Stomach (tissue), 9 donors: Measurements from ENCODE around the gene GYG1. TPM values are rescaled to one million over a fixed set of nuclear protein-coding genes. Genes with fewer than 3 reads are reported as not detected.
A peak's percentile ranks its signal among the peaks of the same experiment; 100 is the strongest.

Experiments
- DNase-seq, 2 donors: peaks; one replicate each; pipeline versions ENCODE4 v3.0.0 to v3.0.0-alpha.2; 2013 to 2019
- H3K27ac ChIP-seq, 5 donors: fragments of 200-600 bp in 4 of 5; sonication (generic) in 4 of 5; one replicate each; pipeline ENCODE4 v1.5.1; 2013 to 2019; ENCODE audit warnings: mild to moderate bottlenecking in 1 of 5, moderate library complexity in 1 of 5
- H3K27me3 ChIP-seq, 3 donors: fragments of 200-600 bp; sonication (generic); one replicate each; pipeline ENCODE4 v1.5.1; 2017 to 2019; ENCODE audit warnings: mixed run types in 1 of 3
- H3K36me3 ChIP-seq, 4 donors: fragments of 200-600 bp; sonication (generic); 1 replicate in 3 of 4; 2 replicates in 1 of 4; pipeline ENCODE4 v1.5.1; 2016 to 2019
- H3K4me1 ChIP-seq, 4 donors: fragments of 200-600 bp; sonication (generic); one replicate each; pipeline ENCODE4 v1.5.1; 2016 to 2019
- H3K4me3 ChIP-seq, 4 donors: fragments of 200-600 bp; sonication (generic) in 3 of 4; one replicate each; pipeline ENCODE4 v1.5.1; 2016 to 2019; ENCODE audit warnings: mild to moderate bottlenecking in 1 of 4
- H3K9me3 ChIP-seq, 4 donors: fragments of 200-600 bp; sonication (generic); one replicate each; pipeline ENCODE4 v1.5.1; 2016 to 2019
- CTCF ChIP-seq, 7 experiments: fragments of 450-650 bp in 4 of 7; fragments of 200-600 bp in 3 of 7; sonication (generic) in 3 of 7; IDR thresholded peaks; one replicate each; pipeline ENCODE4 v1.5.1; 2016 to 2019; ENCODE audit warnings: antibody characterized with exemption in 7 of 7, control low read depth in 2 of 7, mild to moderate bottlenecking in 1 of 7
- EP300 ChIP-seq: sonication (generic); formaldehyde crosslinking; IDR thresholded peaks from one replicate; pipeline ENCODE4 v1.6.1; 2017; ENCODE audit warnings: antibody characterized with exemption
- POLR2A ChIP-seq, 4 donors: fragments of 450-650 bp; IDR thresholded peaks; one replicate each; pipeline ENCODE4 v1.6.1; 2016; ENCODE audit warnings: antibody characterized with exemption in 4 of 4, control low read depth in 2 of 4, mild to moderate bottlenecking in 1 of 4, moderate library complexity in 1 of 4
- POLR2AphosphoS5 ChIP-seq, 3 donors: sonication (generic); formaldehyde crosslinking; IDR thresholded peaks; one replicate each; pipeline ENCODE4 v1.6.1; 2016; ENCODE audit warnings: antibody characterized with exemption in 3 of 3
- WGBS, 5 donors: extraction: QIAGEN DNeasy Blood & Tissue Kit in 3 of 5; methylation state at CpG; one replicate each; pipeline versions ENCODE4 v1.1.5 to v1.1.7; 2013 to 2018; 5-methylcytosine and 5-hydroxymethylcytosine counted together
- intact Hi-C: fragments of 100-400 bp; cut with DNase I; formaldehyde crosslinking; loops from one replicate; pipeline ENCODE4 v1.15.1; 2023; ENCODE audit warnings: low total_unique reads
- polyA plus RNA-seq, 3 donors: library from polyadenylated mRNA; stranded (reverse); fragments of 200-250 nt; gene quantifications; one replicate each; pipeline ENCODE4 v1.2.3, GENCODE V29; 2013
- total RNA-seq, 5 donors: library from RNA; depleted of rRNA; stranded (reverse); fragments of >200 nt; gene quantifications; one replicate each; pipeline versions ENCODE4 v1.1.0 to v1.2.3, GENCODE V29; 2014 to 2016
- donor health status: healthy with polysubstance abuse.
- donor health status: Bipolar disorder and iron deficiency.
- donor health status: healthy.

Gene GYG1
- total and polyA plus RNA-seq, 8 donors, result 4.9 to 169 (median 38.1) TPM

GRCh38 chr3:149016669-149017541 lies 25.6 kb downstream of the GYG1 start:
- Histone ChIP-seq H3K27me3 (no peaks in the 10 kb centered on the region), H3K9me3 (no peaks in the 10 kb centered on the region), H3K4me1 (peaks cover 6 to 42% (median 22%) of the 10 kb centered on the region in 4 donors), H3K4me3 (no peak overlapping the region), H3K36me3 (peaks cover 0 to 76% (median 58%) of the 10 kb centered on the region in 4 donors), H3K27ac (peak overlapping the region in 4 of 5 donors; percentile 1 to 59 (median 22))
- intact Hi-C loops, result no loop called here
- no peak for DNase-seq
- 68 to 83% (median 81%) methylated on average over 9 of the region's 9 CpGs for WGBS, 5 donors
- no peak for TF ChIP-seq EP300
- TF ChIP-seq POLR2A (IDR thresholded peaks at IDR 0.05), result no peak
- no peak for TF ChIP-seq CTCF (IDR thresholded peaks at IDR 0.05)
- TF ChIP-seq POLR2AphosphoS5 (IDR thresholded peaks at IDR 0.05), result peak in 1 of 3 donors; percentile 41

GRCh38 chr3:149018247-149018646 lies 26.9 kb downstream of the GYG1 start:
- H3K4me1 ChIP-seq, result peaks cover 6 to 42% (median 22%) of the 10 kb centered on the region in 4 donors
- no peak for TF ChIP-seq POLR2AphosphoS5 (IDR thresholded peaks at IDR 0.05)
- no peak for TF ChIP-seq EP300
- no peak for TF ChIP-seq CTCF (IDR thresholded peaks at IDR 0.05)
- no peak for TF ChIP-seq POLR2A (IDR thresholded peaks at IDR 0.05)
- DNase-seq, result no peak
- H3K36me3 ChIP-seq, result peaks cover 0 to 76% (median 58%) of the 10 kb centered on the region in 4 donors
- peak overlapping the region in 2 of 5 donors; percentile 3 to 52 for H3K27ac ChIP-seq
- intact Hi-C loops, result no loop called here
- H3K9me3 ChIP-seq, result no peaks in the 10 kb centered on the region
- H3K4me3 ChIP-seq, result no peak overlapping the region
- H3K27me3 ChIP-seq, result no peaks in the 10 kb centered on the region
- WGBS, 5 donors, result 40 to 91% (median 58%) methylated on average over 1 of the region's 1 CpG

- H3K36me3 ChIP-seq, result peaks cover 6 to 76% (median 61%) of the 10 kb centered on the region in 4 donors
- no peak for TF ChIP-seq EP300
- no peak for TF ChIP-seq POLR2AphosphoS5 (IDR thresholded peaks at IDR 0.05)
- no peak for TF ChIP-seq POLR2A (IDR thresholded peaks at IDR 0.05)
- TF ChIP-seq CTCF (IDR thresholded peaks at IDR 0.05), result no peak
- H3K27me3 ChIP-seq, result no peaks in the 10 kb centered on the region
- no peak for DNase-seq
- H3K27ac ChIP-seq, result peak overlapping the region in 3 of 5 donors; percentile 5 to 52 (median 13)
- H3K4me3 ChIP-seq, result no peak overlapping the region
- 82 to 95% (median 87%) methylated on average over 4 of the region's 4 CpGs for WGBS, 5 donors
- intact Hi-C loops, result no loop called here
- peaks cover 6 to 42% (median 22%) of the 10 kb centered on the region in 4 donors for H3K4me1 ChIP-seq
- H3K9me3 ChIP-seq, result no peaks in the 10 kb centered on the region
Measured at GRCh38 chr3:149019580-149019979, 28.2 kb downstream of the GYG1 start.

- no peak for DNase-seq
- H3K4me3 ChIP-seq, result no peak overlapping the region
- TF ChIP-seq CTCF (IDR thresholded peaks at IDR 0.05), result no peak
- TF ChIP-seq POLR2A (IDR thresholded peaks at IDR 0.05), result no peak
- no peak for TF ChIP-seq EP300
- no peak for TF ChIP-seq POLR2AphosphoS5 (IDR thresholded peaks at IDR 0.05)
- no peaks in the 10 kb centered on the region for H3K27me3 ChIP-seq
- peaks cover 13 to 81% (median 66%) of the 10 kb centered on the region in 4 donors for H3K36me3 ChIP-seq
- peaks cover 6 to 42% (median 22%) of the 10 kb centered on the region in 4 donors for H3K4me1 ChIP-seq
- peaks cover 0 to 6% (median 3%) of the 10 kb centered on the region in 4 donors for H3K9me3 ChIP-seq
- peak overlapping the region in 2 of 5 donors; percentile 5 to 52 for H3K27ac ChIP-seq
- WGBS, 5 donors, result 62 to 67% (median 66%) methylated on average over 3 of the region's 3 CpGs
- intact Hi-C loops, result no loop called here
Measured at GRCh38 chr3:149020196-149020838, 29.0 kb downstream of the GYG1 start.
